ENCODE measurements around the gene EFNA5. TPM values are rescaled to one million over a fixed set of nuclear protein-coding genes. Genes with fewer than 3 reads are reported as not detected.

EFNA5 gene
- polyA plus RNA-seq, 3 donors = 0.01 TPM; not detected in 2

DNA sequence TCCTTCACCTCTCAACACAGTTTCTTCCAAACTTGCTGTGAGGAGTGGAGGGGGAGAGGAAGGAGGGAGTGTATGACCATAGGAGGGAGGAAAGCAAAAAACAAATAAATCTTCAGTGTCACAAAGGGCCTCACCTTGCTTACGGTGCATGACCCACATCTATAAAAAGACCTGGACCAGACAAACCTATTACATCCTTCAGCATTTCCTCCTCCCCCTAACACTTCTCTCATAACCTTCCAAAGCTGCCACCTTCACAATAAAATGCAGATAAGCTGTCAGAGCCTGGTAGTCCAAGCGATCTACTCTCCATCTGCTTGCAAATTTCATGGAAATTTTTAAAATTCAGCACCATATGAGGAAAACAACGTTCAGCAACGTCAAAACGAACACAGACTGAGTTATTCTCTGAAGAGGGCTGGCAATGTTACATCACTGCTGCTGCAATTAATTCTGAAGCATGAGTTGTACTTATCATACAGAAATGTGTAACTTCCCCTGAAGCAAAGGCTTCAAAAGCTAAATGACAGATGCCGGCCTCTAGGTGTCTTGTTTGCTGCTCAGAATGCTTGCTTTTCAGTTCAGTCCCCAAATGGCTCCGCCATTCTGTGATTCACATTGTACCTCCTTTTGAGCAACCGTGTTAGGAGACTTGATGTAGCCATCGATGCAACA is 62.9 kb downstream of the EFNA5 start:
- Histone ChIP-seq H4K20me1 (ENCODE audit: insufficient read depth, low read length) (no peaks in the 10 kb centered on the region), H3K4me3 (replicated peaks in 1 of 3; ENCODE audit: low read depth in 2 of 3, low read length in 3 of 3) (no peak overlapping the region), H3K4me1 (ENCODE audit: control insufficient read depth in 1 of 2, insufficient read depth in 2 of 2, low read length in 2 of 2) (no peaks in the 10 kb centered on the region), H2AFZ (ENCODE audit: insufficient read depth, low read depth, low read length, poor library complexity, severe bottlenecking) (no peak overlapping the region), H3K27me3 (ENCODE audit: control insufficient read depth in 2 of 2, insufficient read depth in 2 of 2, low read length in 2 of 2) (no peaks in the 10 kb centered on the region), H3K4me2 (replicated peaks; ENCODE audit: extremely low read depth, low read length, poor library complexity, severe bottlenecking) (no peak overlapping the region), H3K79me2 (ENCODE audit: insufficient read depth, low read length) (no peaks in the 10 kb centered on the region), H3K9me3 (replicated peaks in 1 of 2; ENCODE audit: control insufficient read depth in 1 of 2, insufficient read depth in 1 of 2, low read length in 2 of 2) (no peaks in the 10 kb centered on the region), H3K9ac (ENCODE audit: insufficient read depth, low read length, poor library complexity, severe bottlenecking) (no peak overlapping the region), H3K27ac (ENCODE audit: low read depth in 1 of 2, low read length in 2 of 2) (no peak overlapping the region), H3K36me3 (replicated peaks in 1 of 2; ENCODE audit: control insufficient read depth in 1 of 2, insufficient read depth in 2 of 2, low read length in 2 of 2) (no peaks in the 10 kb centered on the region)
- intact Hi-C loops (cut with micrococcal nuclease) = no loop called here
- peaks cover 1 to 6% (median 2%) of the 10 kb centered on the region in 3 donors for H3K27me3 Mint-ChIP-seq (ENCODE audit: low read depth in 3 of 3)
- TF ChIP-seq, protein P1, sequence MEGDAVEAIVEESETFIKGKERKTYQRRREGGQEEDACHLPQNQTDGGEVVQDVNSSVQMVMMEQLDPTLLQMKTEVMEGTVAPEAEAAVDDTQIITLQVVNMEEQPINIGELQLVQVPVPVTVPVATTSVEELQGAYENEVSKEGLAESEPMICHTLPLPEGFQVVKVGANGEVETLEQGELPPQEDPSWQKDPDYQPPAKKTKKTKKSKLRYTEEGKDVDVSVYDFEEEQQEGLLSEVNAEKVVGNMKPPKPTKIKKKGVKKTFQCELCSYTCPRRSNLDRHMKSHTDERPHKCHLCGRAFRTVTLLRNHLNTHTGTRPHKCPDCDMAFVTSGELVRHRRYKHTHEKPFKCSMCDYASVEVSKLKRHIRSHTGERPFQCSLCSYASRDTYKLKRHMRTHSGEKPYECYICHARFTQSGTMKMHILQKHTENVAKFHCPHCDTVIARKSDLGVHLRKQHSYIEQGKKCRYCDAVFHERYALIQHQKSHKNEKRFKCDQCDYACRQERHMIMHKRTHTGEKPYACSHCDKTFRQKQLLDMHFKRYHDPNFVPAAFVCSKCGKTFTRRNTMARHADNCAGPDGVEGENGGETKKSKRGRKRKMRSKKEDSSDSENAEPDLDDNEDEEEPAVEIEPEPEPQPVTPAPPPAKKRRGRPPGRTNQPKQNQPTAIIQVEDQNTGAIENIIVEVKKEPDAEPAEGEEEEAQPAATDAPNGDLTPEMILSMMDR (IDR thresholded peaks at IDR 0.05) = no peak
- H3K4me3 Mint-ChIP-seq = no peak overlapping the region
- H3K4me1 Mint-ChIP-seq = no peaks in the 10 kb centered on the region
- peaks cover 0 to 3% (median 0%) of the 10 kb centered on the region in 7 donors for H3K9me3 Mint-ChIP-seq
- no peak for DNase-seq
- 62% methylated on average over 8 of the region's 9 CpGs for WGBS (ENCODE audit: insufficient coverage)
- H3K27ac Mint-ChIP-seq = no peak overlapping the region
- no peaks in the 10 kb centered on the region for H3K36me3 Mint-ChIP-seq

DNA sequence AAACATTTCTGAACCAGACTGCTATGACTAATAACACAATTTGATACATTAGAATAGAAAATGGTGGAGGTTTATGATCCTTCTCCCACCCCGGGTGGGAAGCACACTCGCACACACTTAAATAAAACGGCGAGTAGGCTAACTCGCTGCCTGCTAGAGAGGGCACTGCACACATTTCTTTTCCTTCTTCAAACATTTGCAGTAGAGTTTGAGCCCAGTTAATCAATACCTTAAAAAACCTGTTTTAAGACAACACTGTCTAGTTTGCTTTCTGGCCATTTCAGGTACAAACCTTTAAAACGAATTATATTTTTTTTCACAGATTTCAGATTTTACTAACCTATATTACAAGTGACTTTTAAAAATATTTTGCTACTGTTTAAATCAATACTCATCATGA is 63.5 kb downstream of the EFNA5 start:
- Mint-ChIP-seq H3K27me3 (ENCODE audit: low read depth in 3 of 3) (peaks cover 1 to 6% (median 2%) of the 10 kb centered on the region in 3 donors), H3K36me3 (no peaks in the 10 kb centered on the region), H3K4me1 (no peaks in the 10 kb centered on the region), H3K27ac (no peak overlapping the region), H3K9me3 (peaks cover 0 to 3% (median 0%) of the 10 kb centered on the region in 7 donors), H3K4me3 (no peak overlapping the region)
- TF ChIP-seq, protein P1 (IDR thresholded peaks at IDR 0.05) = no peak
- H4K20me1 ChIP-seq (ENCODE audit: insufficient read depth, low read length) = no peaks in the 10 kb centered on the region
- no peak for DNase-seq
- H3K4me1 ChIP-seq (ENCODE audit: control insufficient read depth in 1 of 2, insufficient read depth in 2 of 2, low read length in 2 of 2) = no peaks in the 10 kb centered on the region
- H3K4me3 ChIP-seq (replicated peaks in 1 of 3; ENCODE audit: low read depth in 2 of 3, low read length in 3 of 3) = no peak overlapping the region
- no peak overlapping the region for H3K9ac ChIP-seq (ENCODE audit: insufficient read depth, low read length, poor library complexity, severe bottlenecking)
- H3K27ac ChIP-seq (ENCODE audit: low read depth in 1 of 2, low read length in 2 of 2) = no peak overlapping the region
- H3K9me3 ChIP-seq (replicated peaks in 1 of 2; ENCODE audit: control insufficient read depth in 1 of 2, insufficient read depth in 1 of 2, low read length in 2 of 2) = no peaks in the 10 kb centered on the region
- no peak overlapping the region for H2AFZ ChIP-seq (ENCODE audit: insufficient read depth, low read depth, low read length, poor library complexity, severe bottlenecking)
- no peaks in the 10 kb centered on the region for H3K79me2 ChIP-seq (ENCODE audit: insufficient read depth, low read length)
- WGBS (ENCODE audit: insufficient coverage) = 94% methylated on average over 4 of the region's 6 CpGs
- H3K4me2 ChIP-seq (replicated peaks; ENCODE audit: extremely low read depth, low read length, poor library complexity, severe bottlenecking) = no peak overlapping the region
- no peaks in the 10 kb centered on the region for H3K27me3 ChIP-seq (ENCODE audit: control insufficient read depth in 2 of 2, insufficient read depth in 2 of 2, low read length in 2 of 2)
- no peaks in the 10 kb centered on the region for H3K36me3 ChIP-seq (replicated peaks in 1 of 2; ENCODE audit: control insufficient read depth in 1 of 2, insufficient read depth in 2 of 2, low read length in 2 of 2)
- intact Hi-C loops (cut with micrococcal nuclease) = no loop called here

Data from CD14-positive monocyte (primary cell).